ENCODE results near the gene TGM2.

GRCh38 chr20:38089500-38089899, 75.6 kb downstream of the TGM2 start:
- TF ChIP-seq, protein P1, sequence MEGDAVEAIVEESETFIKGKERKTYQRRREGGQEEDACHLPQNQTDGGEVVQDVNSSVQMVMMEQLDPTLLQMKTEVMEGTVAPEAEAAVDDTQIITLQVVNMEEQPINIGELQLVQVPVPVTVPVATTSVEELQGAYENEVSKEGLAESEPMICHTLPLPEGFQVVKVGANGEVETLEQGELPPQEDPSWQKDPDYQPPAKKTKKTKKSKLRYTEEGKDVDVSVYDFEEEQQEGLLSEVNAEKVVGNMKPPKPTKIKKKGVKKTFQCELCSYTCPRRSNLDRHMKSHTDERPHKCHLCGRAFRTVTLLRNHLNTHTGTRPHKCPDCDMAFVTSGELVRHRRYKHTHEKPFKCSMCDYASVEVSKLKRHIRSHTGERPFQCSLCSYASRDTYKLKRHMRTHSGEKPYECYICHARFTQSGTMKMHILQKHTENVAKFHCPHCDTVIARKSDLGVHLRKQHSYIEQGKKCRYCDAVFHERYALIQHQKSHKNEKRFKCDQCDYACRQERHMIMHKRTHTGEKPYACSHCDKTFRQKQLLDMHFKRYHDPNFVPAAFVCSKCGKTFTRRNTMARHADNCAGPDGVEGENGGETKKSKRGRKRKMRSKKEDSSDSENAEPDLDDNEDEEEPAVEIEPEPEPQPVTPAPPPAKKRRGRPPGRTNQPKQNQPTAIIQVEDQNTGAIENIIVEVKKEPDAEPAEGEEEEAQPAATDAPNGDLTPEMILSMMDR (IDR thresholded peaks at IDR 0.05) = no peak
- no peak for TF ChIP-seq POLR2A (IDR thresholded peaks at IDR 0.05)
